RPMI7951 (cell line): ENCODE results near the gene ZNRF3. TPM values are rescaled to one million over a fixed set of nuclear protein-coding genes. Genes with fewer than 3 reads are reported as not detected.
"Not testable (repeated sequence)": the region's sequence is repeated elsewhere in the genome, so short reads cannot be mapped to it uniquely, and the experiment has no call there.

Experiments
- DNase-seq: peaks from one replicate; pipeline ENCODE4 v3.0.0-alpha.2; 2012; ENCODE audit warnings: low read depth
- total RNA-seq: library from RNA; depleted of rRNA; stranded (reverse); fragments of >200 nt; shearing (Covaris generic); gene quantifications from 2 replicates; pipeline ENCODE4 v1.2.3, GENCODE V29; 2014

The ZNRF3 gene
- total RNA-seq, 1 experiment from 2014 or later: 2.3 TPM

- DNase-seq: no peak
These were observed 182.3 kb downstream of the ZNRF3 start for GRCh38 chr22:29065468-29066190.

- DNase-seq: no peak
These were observed 186.1 kb downstream of the ZNRF3 start for GRCh38 chr22:29069463-29069862.

GRCh38 chr22:29070490-29070889 is 187.1 kb downstream of the ZNRF3 start:
- DNase-seq: no peak

GRCh38 chr22:29071261-29072045 is 188.1 kb downstream of the ZNRF3 start:
- DNase-seq: no peak

GRCh38 chr22:29072193-29072978 is 189.0 kb downstream of the ZNRF3 start:
- DNase-seq: peak; percentile 62

GRCh38 chr22:29072979-29073617 is 189.7 kb downstream of the ZNRF3 start, which contains the start of gene KREMEN1:
TSS of gene KREMEN1 (plus strand) at chr22:29073035. CDS start at chr22:29073131, 96 bp downstream.
- DNase-seq: no peak

- peak; percentile 18 for DNase-seq
These were observed 190.4 kb downstream of the ZNRF3 start for GRCh38 chr22:29073618-29074275.

GRCh38 chr22:29074276-29074772 is 191.0 kb downstream of the ZNRF3 start:
- DNase-seq: no peak

GRCh38 chr22:29078036-29078868 is 194.9 kb downstream of the ZNRF3 start:
- no peak for DNase-seq

- no peak for DNase-seq
These were observed 195.5 kb downstream of the ZNRF3 start for GRCh38 chr22:29078869-29079207.

- DNase-seq: peak; percentile 71
These were observed 196.0 kb downstream of the ZNRF3 start for GRCh38 chr22:29079218-29079901.

- DNase-seq: peak; percentile 89
These were observed 197.0 kb downstream of the ZNRF3 start for GRCh38 chr22:29080106-29080975.

- no peak for DNase-seq
These were observed 198.3 kb downstream of the ZNRF3 start for GRCh38 chr22:29081517-29082236.

GRCh38 chr22:29082826-29083545 is 199.6 kb downstream of the ZNRF3 start:
- DNase-seq: no peak

GRCh38 chr22:29083576-29083932 is 200.2 kb downstream of the ZNRF3 start:
- DNase-seq: not testable (repeated sequence)

- peak; percentile 90 for DNase-seq
These were observed 200.7 kb downstream of the ZNRF3 start for GRCh38 chr22:29083933-29084591.

GRCh38 chr22:29087012-29087411 is 203.6 kb downstream of the ZNRF3 start:
- DNase-seq: no peak
